ENCODE measurements around the gene NUCB1. TPM values are rescaled to one million over a fixed set of nuclear protein-coding genes. Genes with fewer than 3 reads are reported as not detected.

NUCB1 gene
- total and polyA plus RNA-seq, 9 of the 15 experiments (the other 6 are each of a cell fraction or from before 2014, with no cell fraction given): 3.1 to 153 (median 71.7) TPM

DNA sequence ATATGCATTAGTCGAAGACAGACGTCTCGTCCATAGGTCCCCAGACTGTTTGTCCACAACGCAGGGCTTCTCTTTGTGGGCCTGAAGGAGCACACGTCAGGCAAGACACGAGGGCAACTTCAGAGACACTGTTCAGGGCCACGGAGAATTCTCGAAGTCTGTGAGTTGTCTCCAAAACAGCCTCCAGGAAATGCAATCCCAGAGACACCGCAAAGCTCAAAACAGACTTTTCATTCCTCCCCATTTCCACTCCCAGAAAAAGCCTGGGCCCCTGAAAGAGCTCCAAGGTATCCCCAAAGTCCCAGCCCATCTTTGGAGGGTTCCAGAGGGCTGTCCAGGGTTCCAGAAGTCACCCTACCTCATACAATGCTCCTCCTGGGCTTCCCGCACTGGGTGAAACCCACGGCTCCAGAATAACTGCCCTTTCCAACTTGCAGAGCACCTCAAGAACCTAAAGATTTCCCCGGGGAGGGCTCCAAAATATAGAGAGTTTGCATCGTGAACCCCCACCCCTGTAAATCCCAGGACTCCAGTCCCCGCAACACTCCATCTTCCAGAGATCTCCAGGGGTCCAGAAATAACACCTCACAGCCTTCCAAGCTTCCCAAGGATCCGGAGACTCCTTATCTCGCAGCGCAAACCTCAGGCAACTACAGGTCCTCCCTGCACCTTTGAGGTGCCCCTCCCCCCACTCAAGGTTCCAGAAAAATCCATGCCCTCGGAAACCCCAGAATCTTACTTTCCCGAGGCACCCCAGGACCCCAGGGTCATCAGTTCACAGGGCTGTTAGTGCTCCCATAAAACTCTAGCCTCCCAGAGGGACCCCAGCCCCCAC, 64.3 kb downstream of the NUCB1 start (continued):
- TF ChIP-seq DEAF1 (CRISPR knock-in tag; IDR thresholded peaks at IDR 0.05) (0 out of 2 replicates have a peak, but pooled peaks have one; percentile 4), ZNF175 (CRISPR knock-in tag; IDR thresholded peaks at IDR 0.05; ENCODE audit: low read depth) (no peak), CREB1 (IDR thresholded peaks at IDR 0.05) (0 out of 2 replicates have a peak, but pooled peaks have one; percentile 19), CREB1 (CRISPR knock-in tag; IDR thresholded peaks at IDR 0.05) (0 out of 2 replicates have a peak, but pooled peaks have one; percentile 6), ZBED1 (IDR thresholded peaks at IDR 0.05) (no peak), SMARCA5 (IDR thresholded peaks at IDR 0.05) (no peak), REST (IDR thresholded peaks at IDR 0.05; ENCODE audit: borderline replicate concordance) (no peak), REST (CRISPR knock-in tag; IDR thresholded peaks at IDR 0.05; ENCODE audit: low read depth) (no peak), NELFE (IDR thresholded peaks at IDR 0.05; ENCODE audit: insufficient read depth, insufficient read length) (no peak), DPF2 (IDR thresholded peaks at IDR 0.05) (no peak), ZNF449 (CRISPR knock-in tag; IDR thresholded peaks at IDR 0.05) (no peak), DNMT1 (IDR thresholded peaks at IDR 0.05) (0 out of 2 replicates have a peak, but pooled peaks have one; percentile 67), SMARCE1 (IDR thresholded peaks at IDR 0.05) (peak; percentile 12; the same call in 1 of the 2 replicates), TAF7 (tag; IDR thresholded peaks at IDR 0.05) (no peak), PHB (CRISPR knock-in tag; IDR thresholded peaks at IDR 0.05) (0 out of 2 replicates have a peak, but pooled peaks have one; percentile 1), NFRKB (IDR thresholded peaks at IDR 0.05; ENCODE audit: low read depth) (peak; percentile 82; the same call in 1 of the 2 replicates), SUPT5H (IDR thresholded peaks at IDR 0.05) (peak; percentile 1; the same call in 1 of the 2 replicates), KAT8 (IDR thresholded peaks at IDR 0.05; ENCODE audit: low read depth) (no peak), ZC3H4 (CRISPR knock-in tag; IDR thresholded peaks at IDR 0.05; ENCODE audit: borderline replicate concordance) (peak; percentile 84; the same call in 1 of the 2 replicates), POLR2B (IDR thresholded peaks at IDR 0.05; ENCODE audit: low read depth, partially characterized antibody) (no peak)
